ENCODE measurements around the gene SNCA. TPM values are rescaled to one million over a fixed set of nuclear protein-coding genes. Genes with fewer than 3 reads are reported as not detected.

Gene SNCA
- polyA plus RNA-seq, 3 donors: 13.2 to 39.4 (median 24.3) TPM

GRCh38 chr4:89788206-89789072 lies 48.5 kb downstream of the SNCA start:
- WGBS (ENCODE audit: insufficient coverage): no CpG with 5 or more reads among the region's 2 CpGs
- DNase-seq: no peak
- no peak overlapping the region for H3K27ac ChIP-seq (ENCODE audit: low read depth in 1 of 2, low read length in 2 of 2)
- no peak overlapping the region for H3K4me2 ChIP-seq (replicated peaks; ENCODE audit: extremely low read depth, low read length, poor library complexity, severe bottlenecking)
- no peak overlapping the region for H3K27ac Mint-ChIP-seq
- no peaks in the 10 kb centered on the region for H4K20me1 ChIP-seq (ENCODE audit: insufficient read depth, low read length)
- H3K4me1 Mint-ChIP-seq: peaks cover 2% of the 10 kb centered on the region
- no peak for TF ChIP-seq CTCF (IDR thresholded peaks at IDR 0.05)
- no peaks in the 10 kb centered on the region for H3K79me2 ChIP-seq (ENCODE audit: insufficient read depth, low read length)
- H3K36me3 ChIP-seq (replicated peaks in 1 of 2; ENCODE audit: control insufficient read depth in 1 of 2, insufficient read depth in 2 of 2, low read length in 2 of 2): no peaks in the 10 kb centered on the region
- no peaks in the 10 kb centered on the region for H3K9me3 ChIP-seq (replicated peaks in 1 of 2; ENCODE audit: control insufficient read depth in 1 of 2, insufficient read depth in 1 of 2, low read length in 2 of 2)
- no peak overlapping the region for H3K9ac ChIP-seq (ENCODE audit: insufficient read depth, low read length, poor library complexity, severe bottlenecking)
- H3K4me1 ChIP-seq (ENCODE audit: control insufficient read depth in 1 of 2, insufficient read depth in 2 of 2, low read length in 2 of 2): no peaks in the 10 kb centered on the region
- peaks cover 3 to 7% of the 10 kb centered on the region in 2 donors for H3K36me3 Mint-ChIP-seq
- intact Hi-C loops (cut with micrococcal nuclease): no loop called here
- H3K27me3 ChIP-seq (ENCODE audit: control insufficient read depth in 2 of 2, insufficient read depth in 2 of 2, low read length in 2 of 2): no peaks in the 10 kb centered on the region
- no peaks in the 10 kb centered on the region for H3K27me3 Mint-ChIP-seq (ENCODE audit: low read depth in 3 of 3)
- H3K9me3 Mint-ChIP-seq: peaks cover 0 to 6% (median 3%) of the 10 kb centered on the region in 7 donors
- no peak overlapping the region for H3K4me3 Mint-ChIP-seq
- no peak overlapping the region for H3K4me3 ChIP-seq (replicated peaks in 1 of 3; ENCODE audit: low read depth in 2 of 3, low read length in 3 of 3)
- no peak overlapping the region for H2AFZ ChIP-seq (ENCODE audit: insufficient read depth, low read depth, low read length, poor library complexity, severe bottlenecking)

GRCh38 chr4:89784686-89785231 lies 52.2 kb downstream of the SNCA start:
- no peak overlapping the region for H2AFZ ChIP-seq (ENCODE audit: insufficient read depth, low read depth, low read length, poor library complexity, severe bottlenecking)
- peaks cover 0 to 2% (median 0%) of the 10 kb centered on the region in 3 donors for H3K27me3 Mint-ChIP-seq (ENCODE audit: low read depth in 3 of 3)
- intact Hi-C loops (cut with micrococcal nuclease): no loop called here
- no peaks in the 10 kb centered on the region for H3K36me3 ChIP-seq (replicated peaks in 1 of 2; ENCODE audit: control insufficient read depth in 1 of 2, insufficient read depth in 2 of 2, low read length in 2 of 2)
- no peak for TF ChIP-seq CTCF (IDR thresholded peaks at IDR 0.05)
- no peak overlapping the region for H3K4me3 Mint-ChIP-seq
- DNase-seq: no peak
- WGBS (ENCODE audit: insufficient coverage): no CpG with 5 or more reads among the region's 2 CpGs
- no peak overlapping the region for H3K27ac Mint-ChIP-seq
- H3K9me3 Mint-ChIP-seq: peaks cover 0 to 2% (median 0%) of the 10 kb centered on the region in 7 donors
- H3K79me2 ChIP-seq (ENCODE audit: insufficient read depth, low read length): no peaks in the 10 kb centered on the region
- H3K9me3 ChIP-seq (replicated peaks in 1 of 2; ENCODE audit: control insufficient read depth in 1 of 2, insufficient read depth in 1 of 2, low read length in 2 of 2): no peaks in the 10 kb centered on the region
- H3K9ac ChIP-seq (ENCODE audit: insufficient read depth, low read length, poor library complexity, severe bottlenecking): no peak overlapping the region
- no peaks in the 10 kb centered on the region for H3K27me3 ChIP-seq (ENCODE audit: control insufficient read depth in 2 of 2, insufficient read depth in 2 of 2, low read length in 2 of 2)
- peaks cover 2% of the 10 kb centered on the region for H3K4me1 Mint-ChIP-seq
- H4K20me1 ChIP-seq (ENCODE audit: insufficient read depth, low read length): no peaks in the 10 kb centered on the region
- H3K36me3 Mint-ChIP-seq: no peaks in the 10 kb centered on the region
- H3K4me1 ChIP-seq (ENCODE audit: control insufficient read depth in 1 of 2, insufficient read depth in 2 of 2, low read length in 2 of 2): no peaks in the 10 kb centered on the region
- no peak overlapping the region for H3K4me3 ChIP-seq (replicated peaks in 1 of 3; ENCODE audit: low read depth in 2 of 3, low read length in 3 of 3)
- H3K27ac ChIP-seq (ENCODE audit: low read depth in 1 of 2, low read length in 2 of 2): no peak overlapping the region
- H3K4me2 ChIP-seq (replicated peaks; ENCODE audit: extremely low read depth, low read length, poor library complexity, severe bottlenecking): no peak overlapping the region
